HepG2 (cell line): ENCODE data around the gene NUFIP1. TPM values are rescaled to one million over a fixed set of nuclear protein-coding genes. Genes with fewer than 3 reads are reported as not detected.
A peak's percentile ranks its signal among the peaks of the same experiment; 100 is the strongest.

Source experiments
- ATF7-NPFF ChIP-seq: sonication (generic); formaldehyde crosslinking; IDR thresholded peaks from 2 replicates; pipeline ENCODE4 v1.8.1; 2023; ENCODE audit warnings: mild to moderate bottlenecking, low read depth, missing genetic modification reagents, moderate library complexity
- EZH2 ChIP-seq: conservative IDR thresholded peaks from 2 replicates; pipeline ENCODE4 v1.6.1; 2012; ENCODE audit warnings: mild to moderate bottlenecking, low read depth, low read length, moderate library complexity
- FUBP1 ChIP-seq: sonication (generic); formaldehyde crosslinking; IDR thresholded peaks from 2 replicates; pipeline ENCODE4 v1.5.1; 2020; ENCODE audit warnings: missing genetic modification reagents, mild to moderate bottlenecking, borderline replicate concordance
- KLF16 ChIP-seq, 2 experiments: sonication (generic) in 1 of 2; formaldehyde crosslinking in 1 of 2; IDR thresholded peaks; 2 replicates each; pipeline versions ENCODE4 v1.6.1 to v1.8.0; 2016 to 2023; ENCODE audit warnings: missing genetic modification reagents in 2 of 2, missing compliant biosample characterization in 1 of 2
- NR2F1 ChIP-seq, 2 experiments: fragments of 450-650 bp in 1 of 2; formaldehyde crosslinking in 1 of 2; IDR thresholded peaks; 2 replicates each; pipeline versions ENCODE4 v1.5.0 to v1.6.1; 2016 to 2020; ENCODE audit warnings: mild to moderate bottlenecking in 1 of 2, missing compliant biosample characterization in 1 of 2, missing genetic modification reagents in 1 of 2, moderate library complexity in 1 of 2
- PAX8 ChIP-seq: sonication (generic); formaldehyde crosslinking; IDR thresholded peaks from 2 replicates; pipeline ENCODE4 v1.8.0; 2022; ENCODE audit warnings: mild to moderate bottlenecking, missing genetic modification reagents, borderline replicate concordance
- PLSCR1 ChIP-seq: sonication (generic); formaldehyde crosslinking; IDR thresholded peaks from 2 replicates; pipeline ENCODE4 v1.5.0; 2020; ENCODE audit warnings: missing genetic modification reagents, mild to moderate bottlenecking, borderline replicate concordance
- POLR2AphosphoS5 ChIP-seq: IDR thresholded peaks from 2 replicates; pipeline ENCODE4 v1.6.1; 2012; ENCODE audit warnings: low read depth, low read length
- ZMYM4 ChIP-seq: sonication (generic); formaldehyde crosslinking; IDR thresholded peaks from 2 replicates; pipeline ENCODE4 v1.8.1; 2023; ENCODE audit warnings: mild to moderate bottlenecking, missing genetic modification reagents
- ZNF18 ChIP-seq: sonication (generic); formaldehyde crosslinking; IDR thresholded peaks from 2 replicates; pipeline ENCODE4 v1.8.0; 2022; ENCODE audit warnings: mild to moderate bottlenecking, missing genetic modification reagents; ENCODE audit not compliant: insufficient replicate concordance
- ZNF574 ChIP-seq: sonication (generic); formaldehyde crosslinking; IDR thresholded peaks from 2 replicates; pipeline ENCODE4 v1.4.0; 2020; ENCODE audit warnings: missing genetic modification reagents
- ZNF687 ChIP-seq: sonication (generic); formaldehyde crosslinking; IDR thresholded peaks from 2 replicates; pipeline ENCODE4 v1.5.1; 2020; ENCODE audit warnings: mild to moderate bottlenecking, missing genetic modification reagents, moderate library complexity
- ZNF768 ChIP-seq: sonication (generic); formaldehyde crosslinking; IDR thresholded peaks from 2 replicates; pipeline ENCODE4 v1.4.0; 2020; ENCODE audit warnings: missing genetic modification reagents
- ZZZ3 ChIP-seq: sonication (generic); formaldehyde crosslinking; IDR thresholded peaks from 2 replicates; pipeline ENCODE4 v1.4.0; 2020; ENCODE audit warnings: missing genetic modification reagents, mild to moderate bottlenecking, borderline replicate concordance
- polyA plus RNA-seq, 8 experiments: library from polyadenylated mRNA; depleted of rRNA in 3 of 8; stranded (reverse) in 7 of 8; unstranded in 1 of 8; fragments of >200 nt; fragmentation: Illumina TruSeq in 4 of 8; extraction: Trizol in 4 of 8; gene quantifications; 2 replicates each; pipeline versions ENCODE4 v1.2.1 to v1.2.3, GENCODE V29; 2011 to 2016; ENCODE audit warnings: low read depth in 4 of 8, missing spikeins in 1 of 8, mixed read lengths in 1 of 8; ENCODE audit not compliant: insufficient read depth in 1 of 8
- total RNA-seq, 5 experiments: library from RNA; depleted of rRNA; stranded (reverse); fragments of >200 nt; fragmentation: Illumina TruSeq; extraction: Trizol; gene quantifications; 2 replicates each; pipeline ENCODE4 v1.2.3, GENCODE V29; 2016; ENCODE audit warnings: low read depth in 1 of 5

Gene NUFIP1
- total and polyA plus RNA-seq, 2 of the 13 experiments (the other 11 are each of a cell fraction or from before 2014, with no cell fraction given), result 1.9 to 10.3 TPM

GRCh38 chr13:44918326-44919103, 70.8 kb downstream of the NUFIP1 start (continued):
- TF ChIP-seq ZNF687 (CRISPR knock-in tag) (peak; percentile 95), EZH2 (no peak), PAX8 (CRISPR knock-in tag) (no peak), FUBP1 (CRISPR knock-in tag) (no peak), ZNF18 (CRISPR knock-in tag) (peak; percentile 45), NR2F1 (CRISPR knock-in tag; IDR thresholded peaks at IDR 0.05) (no peak), KLF16 (CRISPR knock-in tag; IDR thresholded peaks at IDR 0.05) (0 out of 4 replicates have a peak, but pooled peaks of 1 of the 2 experiments have one; percentile 12), POLR2AphosphoS5 (peak; percentile 2; the same call in 1 of the 2 replicates), ZNF768 (CRISPR knock-in tag) (peak; percentile 65; the same call in 1 of the 2 replicates), ATF7-NPFF (0 out of 2 replicates have a peak, but pooled peaks have one; percentile 37), ZZZ3 (CRISPR knock-in tag) (no peak), ZMYM4 (peak; percentile 82), PLSCR1 (no peak), ZNF574 (CRISPR knock-in tag) (peak; percentile 66)
